Measurements from ENCODE around the gene BAZ2B.

DNA sequence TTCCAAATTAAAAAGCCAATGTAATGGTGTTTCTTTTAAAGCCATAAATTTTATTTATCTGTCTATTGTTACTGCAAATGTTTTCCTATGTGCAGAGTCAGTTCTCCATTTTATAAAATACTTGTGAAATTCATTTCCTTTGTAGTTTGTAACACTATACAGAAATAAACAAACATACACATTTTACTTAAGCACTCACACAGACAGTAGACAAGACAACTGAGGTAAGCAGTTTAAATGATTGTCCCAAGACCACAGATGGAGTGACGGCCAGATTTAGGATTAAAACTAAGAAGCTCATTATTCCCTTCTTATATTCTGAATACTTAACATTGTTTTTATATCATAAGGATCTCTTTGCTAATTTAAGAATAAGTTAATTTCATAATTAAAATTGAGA, 100.9 kb downstream of the BAZ2B start:
- no peak for TF ChIP-seq ESRRG (CRISPR knock-in tag; IDR thresholded peaks at IDR 0.05)
- TF ChIP-seq GLIS3 (CRISPR knock-in tag; IDR thresholded peaks at IDR 0.05) = no peak
- no peak for TF ChIP-seq ZC3H10 (CRISPR knock-in tag; IDR thresholded peaks at IDR 0.05)
- TF ChIP-seq ZFP3 (CRISPR knock-in tag; IDR thresholded peaks at IDR 0.05) = no peak
- TF ChIP-seq, protein P1, sequence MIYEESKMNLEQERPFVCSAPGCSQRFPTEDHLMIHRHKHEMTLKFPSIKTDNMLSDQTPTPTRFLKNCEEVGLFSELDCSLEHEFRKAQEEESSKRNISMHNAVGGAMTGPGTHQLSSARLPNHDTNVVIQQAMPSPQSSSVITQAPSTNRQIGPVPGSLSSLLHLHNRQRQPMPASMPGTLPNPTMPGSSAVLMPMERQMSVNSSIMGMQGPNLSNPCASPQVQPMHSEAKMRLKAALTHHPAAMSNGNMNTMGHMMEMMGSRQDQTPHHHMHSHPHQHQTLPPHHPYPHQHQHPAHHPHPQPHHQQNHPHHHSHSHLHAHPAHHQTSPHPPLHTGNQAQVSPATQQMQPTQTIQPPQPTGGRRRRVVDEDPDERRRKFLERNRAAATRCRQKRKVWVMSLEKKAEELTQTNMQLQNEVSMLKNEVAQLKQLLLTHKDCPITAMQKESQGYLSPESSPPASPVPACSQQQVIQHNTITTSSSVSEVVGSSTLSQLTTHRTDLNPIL (CRISPR knock-in tag; IDR thresholded peaks at IDR 0.05; ENCODE audit: low read depth) = no peak
- TF ChIP-seq, protein P2, sequence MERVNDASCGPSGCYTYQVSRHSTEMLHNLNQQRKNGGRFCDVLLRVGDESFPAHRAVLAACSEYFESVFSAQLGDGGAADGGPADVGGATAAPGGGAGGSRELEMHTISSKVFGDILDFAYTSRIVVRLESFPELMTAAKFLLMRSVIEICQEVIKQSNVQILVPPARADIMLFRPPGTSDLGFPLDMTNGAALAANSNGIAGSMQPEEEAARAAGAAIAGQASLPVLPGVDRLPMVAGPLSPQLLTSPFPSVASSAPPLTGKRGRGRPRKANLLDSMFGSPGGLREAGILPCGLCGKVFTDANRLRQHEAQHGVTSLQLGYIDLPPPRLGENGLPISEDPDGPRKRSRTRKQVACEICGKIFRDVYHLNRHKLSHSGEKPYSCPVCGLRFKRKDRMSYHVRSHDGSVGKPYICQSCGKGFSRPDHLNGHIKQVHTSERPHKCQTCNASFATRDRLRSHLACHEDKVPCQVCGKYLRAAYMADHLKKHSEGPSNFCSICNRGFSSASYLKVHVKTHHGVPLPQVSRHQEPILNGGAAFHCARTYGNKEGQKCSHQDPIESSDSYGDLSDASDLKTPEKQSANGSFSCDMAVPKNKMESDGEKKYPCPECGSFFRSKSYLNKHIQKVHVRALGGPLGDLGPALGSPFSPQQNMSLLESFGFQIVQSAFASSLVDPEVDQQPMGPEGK (CRISPR knock-in tag; IDR thresholded peaks at IDR 0.05; ENCODE audit: borderline replicate concordance) = no peak
- TF ChIP-seq ZNF8 (CRISPR knock-in tag; IDR thresholded peaks at IDR 0.05) = no peak
- TF ChIP-seq, protein P3, sequence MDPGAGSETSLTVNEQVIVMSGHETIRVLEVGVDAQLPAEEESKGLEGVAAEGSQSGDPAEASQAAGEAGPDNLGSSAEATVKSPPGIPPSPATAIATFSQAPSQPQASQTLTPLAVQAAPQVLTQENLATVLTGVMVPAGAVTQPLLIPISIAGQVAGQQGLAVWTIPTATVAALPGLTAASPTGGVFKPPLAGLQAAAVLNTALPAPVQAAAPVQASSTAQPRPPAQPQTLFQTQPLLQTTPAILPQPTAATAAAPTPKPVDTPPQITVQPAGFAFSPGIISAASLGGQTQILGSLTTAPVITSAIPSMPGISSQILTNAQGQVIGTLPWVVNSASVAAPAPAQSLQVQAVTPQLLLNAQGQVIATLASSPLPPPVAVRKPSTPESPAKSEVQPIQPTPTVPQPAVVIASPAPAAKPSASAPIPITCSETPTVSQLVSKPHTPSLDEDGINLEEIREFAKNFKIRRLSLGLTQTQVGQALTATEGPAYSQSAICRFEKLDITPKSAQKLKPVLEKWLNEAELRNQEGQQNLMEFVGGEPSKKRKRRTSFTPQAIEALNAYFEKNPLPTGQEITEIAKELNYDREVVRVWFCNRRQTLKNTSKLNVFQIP (CRISPR knock-in tag; IDR thresholded peaks at IDR 0.05; ENCODE audit: borderline replicate concordance, low read depth) = no peak

Data from SK-N-SH treated with all-trans-retinoic acid at 6 μM for 48 hours (cell line).